ENCODE measurements around the gene CSMD2.

DNA sequence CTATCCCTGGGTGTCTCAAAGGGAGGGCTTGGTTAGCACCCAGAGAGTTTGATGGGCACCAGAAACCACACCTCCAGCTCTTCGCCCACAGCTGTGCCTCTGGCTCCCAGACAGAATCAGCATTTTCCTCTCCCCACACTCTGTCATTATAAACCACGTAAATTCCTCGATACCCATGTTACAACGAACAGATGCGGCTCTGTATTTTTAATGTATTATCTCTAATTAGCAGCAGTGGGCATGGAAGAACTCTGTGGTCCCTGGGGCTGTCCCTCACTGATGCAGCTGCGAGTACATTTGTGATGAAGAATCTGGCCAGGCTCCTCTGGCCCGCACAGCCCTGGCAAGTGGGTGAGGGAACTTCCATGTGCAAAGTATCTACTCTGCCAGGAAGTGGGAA, 290.4 kb downstream of the CSMD2 start:
- TF ChIP-seq, protein P1, sequence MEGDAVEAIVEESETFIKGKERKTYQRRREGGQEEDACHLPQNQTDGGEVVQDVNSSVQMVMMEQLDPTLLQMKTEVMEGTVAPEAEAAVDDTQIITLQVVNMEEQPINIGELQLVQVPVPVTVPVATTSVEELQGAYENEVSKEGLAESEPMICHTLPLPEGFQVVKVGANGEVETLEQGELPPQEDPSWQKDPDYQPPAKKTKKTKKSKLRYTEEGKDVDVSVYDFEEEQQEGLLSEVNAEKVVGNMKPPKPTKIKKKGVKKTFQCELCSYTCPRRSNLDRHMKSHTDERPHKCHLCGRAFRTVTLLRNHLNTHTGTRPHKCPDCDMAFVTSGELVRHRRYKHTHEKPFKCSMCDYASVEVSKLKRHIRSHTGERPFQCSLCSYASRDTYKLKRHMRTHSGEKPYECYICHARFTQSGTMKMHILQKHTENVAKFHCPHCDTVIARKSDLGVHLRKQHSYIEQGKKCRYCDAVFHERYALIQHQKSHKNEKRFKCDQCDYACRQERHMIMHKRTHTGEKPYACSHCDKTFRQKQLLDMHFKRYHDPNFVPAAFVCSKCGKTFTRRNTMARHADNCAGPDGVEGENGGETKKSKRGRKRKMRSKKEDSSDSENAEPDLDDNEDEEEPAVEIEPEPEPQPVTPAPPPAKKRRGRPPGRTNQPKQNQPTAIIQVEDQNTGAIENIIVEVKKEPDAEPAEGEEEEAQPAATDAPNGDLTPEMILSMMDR (IDR thresholded peaks at IDR 0.05; ENCODE audit: control extremely low read depth in 1 of 3, insufficient read depth in 1 of 3, low read depth in 1 of 3, low read length in 3 of 3) = no peak
- TF ChIP-seq HDAC2 (IDR thresholded peaks at IDR 0.05; ENCODE audit: borderline replicate concordance in 1 of 2, low read depth in 2 of 2, low read length in 2 of 2) = no peak
- no peak for TF ChIP-seq BRCA1 (IDR thresholded peaks at IDR 0.05; ENCODE audit: low read depth, low read length)
- TF ChIP-seq POLR2A (IDR thresholded peaks at IDR 0.05; ENCODE audit: control extremely low read depth in 1 of 2, low read depth in 2 of 2, low read length in 2 of 2) = no peak
- TF ChIP-seq, protein P2, sequence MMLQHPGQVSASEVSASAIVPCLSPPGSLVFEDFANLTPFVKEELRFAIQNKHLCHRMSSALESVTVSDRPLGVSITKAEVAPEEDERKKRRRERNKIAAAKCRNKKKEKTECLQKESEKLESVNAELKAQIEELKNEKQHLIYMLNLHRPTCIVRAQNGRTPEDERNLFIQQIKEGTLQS (IDR thresholded peaks at IDR 0.05; ENCODE audit: insufficient read depth, low read depth, low read length) = no peak
- TF ChIP-seq EZH2 (IDR thresholded peaks at IDR 0.05; ENCODE audit: low read depth, low read length, severe bottlenecking) = no peak
- no peak for TF ChIP-seq TAF1 (IDR thresholded peaks at IDR 0.05; ENCODE audit: low read depth, low read length)
- no peak for TF ChIP-seq HDAC6 (IDR thresholded peaks at IDR 0.05; ENCODE audit: low read depth, low read length)
- no peak for TF ChIP-seq YY1 (IDR thresholded peaks at IDR 0.05; ENCODE audit: low read depth, low read length)
- no peak for TF ChIP-seq ZNF274 (IDR thresholded peaks at IDR 0.05; ENCODE audit: borderline replicate concordance, extremely low read depth, low read length)
- TF ChIP-seq SAP30 (IDR thresholded peaks at IDR 0.05; ENCODE audit: insufficient read depth, insufficient replicate concordance, low read length) = no peak
- TF ChIP-seq RAD21 (IDR thresholded peaks at IDR 0.05 in 1 of 2, conservative IDR thresholded peaks at IDR 0.05 in 1 of 2; ENCODE audit: low read depth in 2 of 2, low read length in 2 of 2) = no peak
- no peak for TF ChIP-seq KDM5A (IDR thresholded peaks at IDR 0.05; ENCODE audit: low read length)
- TF ChIP-seq POLR2AphosphoS5 (IDR thresholded peaks at IDR 0.05; ENCODE audit: low read depth, low read length) = no peak
